HG03575 (cell line): ENCODE data around the gene TLE3.
"Not testable (repeated sequence)": the region's sequence is repeated elsewhere in the genome, so short reads cannot be mapped to it uniquely, and the experiment has no call there.

Source experiments
- ATAC-seq: cut with Tn5 transposase; IDR thresholded peaks from one replicate; pipeline ENCODE4 v1.9.1; 2021; ENCODE audit not compliant: unreplicated experiment, insufficient number of reproducible peaks, low FRiP score; ENCODE audit errors: extremely low read depth

Gene TLE3

GRCh38 chr15:70127770-70128413, 30.2 kb upstream of the TLE3 start:
- no peak for ATAC-seq

- ATAC-seq = no peak
Measured at GRCh38 chr15:70127288-70127746, 29.6 kb upstream of the TLE3 start.

- ATAC-seq = no peak
Measured at GRCh38 chr15:70126362-70126761, 28.6 kb upstream of the TLE3 start.

DNA sequence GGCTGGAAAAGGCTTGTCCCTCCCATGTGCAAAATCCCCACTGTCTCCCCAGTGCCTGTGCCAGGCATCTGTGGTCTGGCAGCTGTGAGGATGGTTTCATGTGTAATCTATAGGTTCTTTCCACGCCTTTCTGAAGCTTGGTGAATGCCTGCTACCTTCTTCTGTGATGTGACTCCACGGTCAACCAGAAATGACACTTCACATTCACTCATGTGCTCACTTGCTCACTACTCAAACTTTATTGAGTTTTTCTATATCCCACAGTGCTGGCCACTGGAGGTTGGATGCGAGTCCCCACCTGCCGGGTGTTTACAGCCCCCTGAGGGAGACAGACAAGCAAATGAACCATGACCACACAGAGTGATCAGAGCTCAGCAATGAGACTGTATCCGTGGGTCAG, 27.9 kb upstream of the TLE3 start:
- ATAC-seq = no peak

GRCh38 chr15:70121624-70122302, 24.0 kb upstream of the TLE3 start:
- no peak for ATAC-seq

- ATAC-seq = no peak
Measured at GRCh38 chr15:70120958-70121623, 23.4 kb upstream of the TLE3 start.

- no peak for ATAC-seq
Measured at GRCh38 chr15:70119911-70120508, 22.3 kb upstream of the TLE3 start.

GRCh38 chr15:70118599-70118998, 20.9 kb upstream of the TLE3 start:
- no peak for ATAC-seq

DNA sequence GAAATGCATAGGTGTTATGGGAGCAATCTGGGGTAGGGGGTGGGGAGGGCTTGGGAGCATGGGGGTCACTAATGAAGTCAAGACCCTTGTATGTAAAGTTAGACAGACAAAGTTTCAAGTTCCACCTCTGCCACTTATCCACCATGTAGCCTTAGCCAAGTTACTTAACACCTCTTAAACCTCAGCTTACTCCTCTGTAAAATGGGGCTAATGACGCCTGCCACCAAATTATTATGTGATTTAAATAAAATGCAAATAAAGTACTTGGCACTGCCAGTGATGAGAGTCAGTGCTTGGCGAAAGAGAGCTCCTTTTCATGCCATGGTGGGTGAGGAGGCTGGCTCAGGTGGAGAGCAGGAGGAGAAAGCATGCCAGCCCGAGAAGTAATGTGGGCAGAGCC, 18.6 kb upstream of the TLE3 start:
- no peak for ATAC-seq

GRCh38 chr15:70114221-70114620, 16.5 kb upstream of the TLE3 start:
- no peak for ATAC-seq

DNA sequence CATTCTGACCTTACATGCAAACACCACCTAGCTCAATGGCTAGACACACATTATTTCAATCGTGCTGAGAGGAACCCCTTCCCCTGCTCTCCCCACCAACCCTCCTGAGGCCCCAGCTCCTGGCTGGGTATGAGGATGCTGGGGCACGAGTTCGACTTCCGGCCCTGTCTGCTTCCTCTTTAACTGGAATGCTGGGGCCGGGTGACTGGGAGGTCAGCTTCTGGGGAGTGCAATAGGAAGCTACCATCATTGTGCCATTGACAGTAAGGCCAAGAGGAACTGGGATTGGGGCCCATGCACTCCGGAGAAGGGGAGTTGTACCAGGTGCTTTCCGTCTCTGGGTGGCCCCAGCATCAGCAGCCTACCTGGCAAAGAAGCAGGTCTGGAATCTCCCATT, 15.6 kb upstream of the TLE3 start:
- no peak for ATAC-seq

GRCh38 chr15:70112572-70113303, 15.0 kb upstream of the TLE3 start:
- ATAC-seq = not testable (repeated sequence)

GRCh38 chr15:70112074-70112395, 14.3 kb upstream of the TLE3 start:
- ATAC-seq = no peak

GRCh38 chr15:70111203-70112073, 13.7 kb upstream of the TLE3 start:
- no peak for ATAC-seq

GRCh38 chr15:70109978-70110377, 12.3 kb upstream of the TLE3 start:
- no peak for ATAC-seq

GRCh38 chr15:70109531-70109930, 11.8 kb upstream of the TLE3 start:
- ATAC-seq = no peak

GRCh38 chr15:70103880-70104626, 6.3 kb upstream of the TLE3 start:
- ATAC-seq = no peak

DNA sequence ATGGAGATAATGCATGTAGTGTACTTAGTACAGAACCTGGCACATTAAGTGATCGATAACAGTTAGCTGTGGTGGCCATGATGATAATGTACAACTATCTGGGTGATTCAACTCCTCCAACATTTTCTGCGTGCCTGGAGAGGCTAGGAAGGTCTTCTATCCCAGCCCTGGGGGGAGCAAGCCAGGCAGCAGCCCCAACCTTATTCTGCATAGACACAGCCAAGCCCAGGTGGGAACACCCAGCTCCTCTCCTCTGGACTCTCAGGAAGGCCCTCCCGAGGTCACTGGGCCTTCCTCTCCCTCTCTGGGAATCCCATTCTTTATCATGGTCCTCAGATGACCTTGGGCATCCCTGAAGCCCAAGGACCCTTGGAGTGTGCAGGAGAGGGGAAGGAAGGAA, 5.1 kb upstream of the TLE3 start:
- no peak for ATAC-seq
